ENCODE measurements around the gene BTN2A1.
"Not testable (repeated sequence)": the region's sequence is repeated elsewhere in the genome, so short reads cannot be mapped to it uniquely, and the experiment has no call there.

GRCh38 chr6:26433680-26434079 lies 24.1 kb upstream of the BTN2A1 start:
- TF ChIP-seq POLR2A, CTCF, EP300, POLR2AphosphoS5 (IDR thresholded peaks at IDR 0.05): not testable (repeated sequence)

Measured in gastroesophageal sphincter (tissue), 3 donors.